K562 (cell line): Measurements from ENCODE around the gene MORC1. TPM values are rescaled to one million over a fixed set of nuclear protein-coding genes. Genes with fewer than 3 reads are reported as not detected.

Experiments used
- ATAC-seq: fragments of 200-7000 bp; cut with Tn5 transposase; 3 replicates; pipeline ENCODE4 v1.9.1; 2020; ENCODE audit warnings: moderate library complexity
- BruUV-seq: library from RNA; stranded (reverse); fragments of 400-500 nt; replicated peaks from 2 replicates; lab custom pipeline; 2021; lab: Mats Ljungman, UMichigan
- CTCF ChIA-PET: fragments of 300-600 bp; formaldehyde crosslinking; extraction: SDS; loops from one replicate; lab custom pipeline; 2021; ENCODE audit warnings: low intra/inter-chr PET ratio; lab: Yijun Ruan, JAX
- POLR2A ChIA-PET: fragments of 300-600, 350-650 bp; sonication (Branson Sonifier 250); formaldehyde crosslinking; extraction: SDS; loops from one replicate; lab custom pipeline; 2021; ENCODE audit warnings: antibody characterized with exemption, inconsistent platforms; lab: Yijun Ruan, JAX
- DNase-seq, 4 experiments: peaks; one replicate each; pipeline versions ENCODE4 v3.0.0 to v3.0.0-alpha.2; 2011 to 2018; ENCODE audit warnings: low spot score in 3 of 4, mixed read lengths in 3 of 4; ENCODE audit errors: extremely low read depth in 1 of 4
- FAIRE-seq: peaks from 2 replicates; lab custom pipeline; 2011; peaks lifted over from hg19 to GRCh38; lab: Jason Lieb, UNC
- H2AFZ ChIP-seq: 2 replicates; pipeline ENCODE4 v1.6.0; 2011; ENCODE audit warnings: low read depth, low read length, control low read depth, inconsistent platforms
- H3K27ac ChIP-seq: fragments of 200-600 bp; 3 replicates; pipeline ENCODE4 v1.8.0; 2011; ENCODE audit warnings: low read depth, mild to moderate bottlenecking, control low read depth, inconsistent platforms, low read length, moderate library complexity, mixed read lengths; ENCODE audit errors: extremely low read depth
- H3K27me3 ChIP-seq, 2 experiments: fragments of 300-600 bp in 1 of 2; 2 replicates in 1 of 2; 3 replicates in 1 of 2; pipeline versions ENCODE4 v1.6.0 to v1.8.0; 2011; ENCODE audit warnings: inconsistent platforms in 2 of 2, low read length in 2 of 2, mild to moderate bottlenecking in 1 of 2, mixed read lengths in 1 of 2, moderate library complexity in 1 of 2; ENCODE audit not compliant: control insufficient read depth in 2 of 2, insufficient read depth in 2 of 2
- H3K36me3 ChIP-seq: fragments of 300-600 bp; 3 replicates; pipeline ENCODE4 v1.8.0; 2011; ENCODE audit warnings: mild to moderate bottlenecking, low read length, inconsistent platforms; ENCODE audit not compliant: control insufficient read depth, insufficient read depth
- H3K4me1 ChIP-seq, 2 experiments: fragments of 200-600 bp in 1 of 2; replicated peaks in 1 of 2; 2 replicates in 1 of 2; 3 replicates in 1 of 2; pipeline versions ENCODE4 v1.5.1 to v1.8.0; 2011; ENCODE audit warnings: inconsistent platforms in 2 of 2, low read length in 2 of 2, mild to moderate bottlenecking in 1 of 2, mixed read lengths in 1 of 2, moderate library complexity in 1 of 2; ENCODE audit not compliant: control insufficient read depth in 2 of 2, insufficient read depth in 2 of 2
- H3K4me2 ChIP-seq: 2 replicates; pipeline ENCODE4 v1.6.1; 2011; ENCODE audit warnings: low read length, control low read depth, inconsistent platforms, mixed read lengths; ENCODE audit not compliant: insufficient read depth
- H3K4me3 ChIP-seq: fragments of 200-600 bp; sonication (generic), shearing (Covaris generic); 2 replicates; pipeline ENCODE4 v1.5.1; 2016; ENCODE audit warnings: control low read depth, inconsistent platforms
- H3K79me2 ChIP-seq: fragments of 200-600 bp; 3 replicates; pipeline ENCODE4 v1.8.0; 2011; ENCODE audit warnings: low read length, inconsistent platforms; ENCODE audit not compliant: control insufficient read depth, insufficient read depth
- H3K9ac ChIP-seq, 2 experiments: 2 replicates each; pipeline versions ENCODE4 v1.6.0 to v1.6.1; 2011; ENCODE audit warnings: low read depth in 2 of 2, low read length in 2 of 2, control low read depth in 1 of 2, inconsistent platforms in 1 of 2, mild to moderate bottlenecking in 1 of 2, mixed read lengths in 1 of 2; ENCODE audit not compliant: insufficient read depth in 1 of 2
- H3K9me1 ChIP-seq: one replicate; pipeline ENCODE4 v1.6.0; 2011; ENCODE audit warnings: inconsistent platforms, mild to moderate bottlenecking, low read length, moderate library complexity; ENCODE audit not compliant: control insufficient read depth, insufficient read depth
- H3K9me3 ChIP-seq: replicated peaks from 2 replicates; pipeline ENCODE4 v1.5.1; 2011; ENCODE audit warnings: low read depth, low read length, inconsistent platforms; ENCODE audit not compliant: control insufficient read depth, insufficient read depth
- H4K20me1 ChIP-seq: replicated peaks from 2 replicates; pipeline ENCODE4 v1.6.1; 2011; ENCODE audit warnings: low read length, inconsistent platforms, mixed read lengths; ENCODE audit not compliant: control insufficient read depth, insufficient read depth
- CREM ChIP-seq: IDR thresholded peaks from 2 replicates; pipeline ENCODE4 v1.6.1; 2014; ENCODE audit warnings: antibody characterized with exemption, low read depth
- HNRNPUL1 ChIP-seq: fragments of 200-400 bp; formaldehyde crosslinking; IDR thresholded peaks from 2 replicates; pipeline ENCODE4 v1.6.1; 2017; ENCODE audit warnings: low read length
- NCOR1 ChIP-seq: fragments of 450-650 bp; IDR thresholded peaks from 2 replicates; pipeline ENCODE4 v1.6.1; 2016; ENCODE audit warnings: mild to moderate bottlenecking, moderate library complexity
- NR1H2 ChIP-seq: sonication (generic); formaldehyde crosslinking; IDR thresholded peaks from 2 replicates; pipeline ENCODE4 v1.4.0; 2020; ENCODE audit warnings: mild to moderate bottlenecking, missing genetic modification reagents
- SETDB1 ChIP-seq: IDR thresholded peaks from one replicate; pipeline ENCODE4 v1.6.1; 2012; ENCODE audit warnings: low read length, control low read depth, inconsistent platforms
- SIRT6 ChIP-seq: IDR thresholded peaks from one replicate; pipeline ENCODE4 v1.6.1; 2012; ENCODE audit warnings: low read depth, mild to moderate bottlenecking, control low read depth, inconsistent platforms, low read length, moderate library complexity
- SMARCA5 ChIP-seq: fragments of 450-650 bp; IDR thresholded peaks from 2 replicates; pipeline ENCODE4 v1.6.1; 2016
- TSC22D4 ChIP-seq: fragments of 450-650 bp; IDR thresholded peaks from 2 replicates; pipeline ENCODE4 v1.6.1; 2016; ENCODE audit warnings: missing genetic modification characterization, missing biosample characterization, control low read depth
- ZNF165 ChIP-seq: fragments of 250-450 bp; sonication (Bioruptor Pico); IDR thresholded peaks from 2 replicates; pipeline ENCODE4 v1.4.0; 2020; ENCODE audit warnings: borderline replicate concordance
- ZNF274 ChIP-seq: IDR thresholded peaks from 2 replicates; pipeline ENCODE4 v1.6.1; 2011; ENCODE audit warnings: low read depth, mild to moderate bottlenecking, low read length, moderate library complexity, borderline replicate concordance
- ZNF347 ChIP-seq: fragments of 450-650 bp; formaldehyde crosslinking; IDR thresholded peaks from 2 replicates; pipeline ENCODE4 v1.4.0; 2020; ENCODE audit warnings: low read depth, mild to moderate bottlenecking, moderate library complexity
- ZNF778 ChIP-seq: fragments of 450-650 bp; formaldehyde crosslinking; IDR thresholded peaks from 2 replicates; pipeline ENCODE4 v1.4.0; 2020; ENCODE audit warnings: mild to moderate bottlenecking, moderate library complexity
- WGBS: fragments of 100-300 bp; shearing (Covaris generic); methylation state at CpG from one replicate; pipeline ENCODE4 v1.1.6; 2016; ENCODE audit warnings: low coverage, mixed read lengths; ENCODE audit not compliant: insufficient coverage; ENCODE audit errors: missing lambda C conversion rate; 5-methylcytosine and 5-hydroxymethylcytosine counted together
- in situ Hi-C: fragments of 300-500 bp; cut with MboI; formaldehyde crosslinking; loops from 4 replicates; pipeline ENCODE4 v1.15.0; 2018; ENCODE audit warnings: inconsistent platforms, mixed read lengths
- intact Hi-C: fragments of 100-400 bp; cut with micrococcal nuclease; formaldehyde crosslinking; loops from 2 replicates; pipeline ENCODE4 v1.14.2; 2022
- polyA plus RNA-seq, 8 experiments: library from polyadenylated mRNA; depleted of rRNA in 4 of 8; stranded (reverse) in 5 of 8; unstranded in 3 of 8; fragments of >200 nt; fragmentation: Nextera tagmentation in 2 of 8; fragmentation: Illumina TruSeq in 1 of 8; extraction: Ambion mirVana in 2 of 8; extraction: Trizol in 1 of 8; gene quantifications; 2 replicates each; pipeline versions ENCODE4 v1.2.1 to v1.2.3, GENCODE V29; 2011 to 2014; ENCODE audit warnings: inconsistent platforms in 1 of 8, missing spikeins in 1 of 8
- total RNA-seq, 7 experiments: library from RNA; depleted of rRNA in 6 of 7; stranded (reverse); fragments of >200 nt in 6 of 7; fragmentation: Illumina TruSeq in 2 of 7; extraction: Trizol in 2 of 7; gene quantifications; 2 replicates each; pipeline versions ENCODE4 v1.2.1 to v1.2.3, GENCODE V29; 2011 to 2021; ENCODE audit warnings: low replicate concordance in 1 of 7
- TF ChIP-seq, protein P1 (sequence below), 2 experiments: fragments of 450-650 bp; IDR thresholded peaks; 2 replicates each; pipeline ENCODE4 v1.6.1; 2016; ENCODE audit warnings: mild to moderate bottlenecking in 2 of 2, borderline replicate concordance in 1 of 2, low read depth in 1 of 2, moderate library complexity in 1 of 2
- TF ChIP-seq, protein P2 (sequence below): IDR thresholded peaks from 2 replicates; pipeline ENCODE4 v1.6.1; 2011; ENCODE audit warnings: borderline replicate concordance, low read depth, mild to moderate bottlenecking, moderate library complexity, low read length; ENCODE audit not compliant: insufficient read depth, poor library complexity, severe bottlenecking

MORC1 gene
- total and polyA plus RNA-seq, 9 of the 15 experiments (the other 6 are each of a cell fraction or from before 2014, with no cell fraction given) = 0.08 to 0.41 (median 0.30) TPM; not detected in 1

DNA sequence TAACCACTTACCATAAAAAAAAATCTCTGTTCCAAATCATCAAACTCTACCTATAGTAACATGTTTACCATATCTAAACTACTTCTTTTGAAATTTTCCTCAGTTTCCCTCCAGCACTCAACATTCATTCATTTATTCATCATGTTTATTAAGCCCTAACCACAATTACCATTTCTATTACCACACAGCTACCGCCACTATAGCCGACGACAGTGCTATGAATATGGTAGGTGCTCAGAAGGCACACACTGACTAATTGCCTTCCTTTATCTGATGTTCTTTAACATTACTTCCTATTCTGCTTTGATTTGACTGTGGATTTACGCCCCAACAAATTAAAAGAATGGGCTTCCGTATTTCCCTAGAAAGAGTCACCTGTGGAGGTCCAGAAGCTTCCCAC, 208.1 kb downstream of the MORC1 start:
- WGBS = 0% methylated on average over 5 of the region's 5 CpGs
- Histone ChIP-seq H3K36me3 (no peaks in the 10 kb centered on the region), H3K27ac (no peak overlapping the region), H3K27me3 (no peaks in the 10 kb centered on the region), H3K9me1 (no peaks in the 10 kb centered on the region), H4K20me1 (no peaks in the 10 kb centered on the region), H3K9me3 (no peaks in the 10 kb centered on the region), H3K79me2 (no peaks in the 10 kb centered on the region), H3K4me2 (no peak overlapping the region), H3K4me1 (no peaks in the 10 kb centered on the region), H3K9ac (no peak overlapping the region), H3K4me3 (no peak overlapping the region), H2AFZ (no peak overlapping the region)
- ATAC-seq (no peak), DNase-seq (no peak), FAIRE-seq (no peak)
- ChIA-PET CTCF (no interaction called here), POLR2A (interaction anchor here (0.7 kb wide), 1 partner anchor 725 kb away, joined by 3 read pairs; no protein-coding TSS in a partner anchor)
- BruUV-seq = no TSS peak
- intact Hi-C loops = no loop called here
- in situ Hi-C loops = loop anchor here (10.0 to 25.0 kb wide), 2 partner anchors 245 to 422 kb away; no protein-coding TSS in a partner anchor
- TF ChIP-seq ZNF165 (CRISPR knock-in tag) (no peak), ZNF778 (no peak), HNRNPUL1 (no peak), ZNF274 (no peak), CREM (no peak), NCOR1 (no peak), NR1H2 (no peak), TSC22D4 (tag) (no peak), SIRT6 (no peak), SMARCA5 (no peak), SETDB1 (no peak), ZNF347 (CRISPR knock-in tag) (no peak)
- TF ChIP-seq, protein P1, sequence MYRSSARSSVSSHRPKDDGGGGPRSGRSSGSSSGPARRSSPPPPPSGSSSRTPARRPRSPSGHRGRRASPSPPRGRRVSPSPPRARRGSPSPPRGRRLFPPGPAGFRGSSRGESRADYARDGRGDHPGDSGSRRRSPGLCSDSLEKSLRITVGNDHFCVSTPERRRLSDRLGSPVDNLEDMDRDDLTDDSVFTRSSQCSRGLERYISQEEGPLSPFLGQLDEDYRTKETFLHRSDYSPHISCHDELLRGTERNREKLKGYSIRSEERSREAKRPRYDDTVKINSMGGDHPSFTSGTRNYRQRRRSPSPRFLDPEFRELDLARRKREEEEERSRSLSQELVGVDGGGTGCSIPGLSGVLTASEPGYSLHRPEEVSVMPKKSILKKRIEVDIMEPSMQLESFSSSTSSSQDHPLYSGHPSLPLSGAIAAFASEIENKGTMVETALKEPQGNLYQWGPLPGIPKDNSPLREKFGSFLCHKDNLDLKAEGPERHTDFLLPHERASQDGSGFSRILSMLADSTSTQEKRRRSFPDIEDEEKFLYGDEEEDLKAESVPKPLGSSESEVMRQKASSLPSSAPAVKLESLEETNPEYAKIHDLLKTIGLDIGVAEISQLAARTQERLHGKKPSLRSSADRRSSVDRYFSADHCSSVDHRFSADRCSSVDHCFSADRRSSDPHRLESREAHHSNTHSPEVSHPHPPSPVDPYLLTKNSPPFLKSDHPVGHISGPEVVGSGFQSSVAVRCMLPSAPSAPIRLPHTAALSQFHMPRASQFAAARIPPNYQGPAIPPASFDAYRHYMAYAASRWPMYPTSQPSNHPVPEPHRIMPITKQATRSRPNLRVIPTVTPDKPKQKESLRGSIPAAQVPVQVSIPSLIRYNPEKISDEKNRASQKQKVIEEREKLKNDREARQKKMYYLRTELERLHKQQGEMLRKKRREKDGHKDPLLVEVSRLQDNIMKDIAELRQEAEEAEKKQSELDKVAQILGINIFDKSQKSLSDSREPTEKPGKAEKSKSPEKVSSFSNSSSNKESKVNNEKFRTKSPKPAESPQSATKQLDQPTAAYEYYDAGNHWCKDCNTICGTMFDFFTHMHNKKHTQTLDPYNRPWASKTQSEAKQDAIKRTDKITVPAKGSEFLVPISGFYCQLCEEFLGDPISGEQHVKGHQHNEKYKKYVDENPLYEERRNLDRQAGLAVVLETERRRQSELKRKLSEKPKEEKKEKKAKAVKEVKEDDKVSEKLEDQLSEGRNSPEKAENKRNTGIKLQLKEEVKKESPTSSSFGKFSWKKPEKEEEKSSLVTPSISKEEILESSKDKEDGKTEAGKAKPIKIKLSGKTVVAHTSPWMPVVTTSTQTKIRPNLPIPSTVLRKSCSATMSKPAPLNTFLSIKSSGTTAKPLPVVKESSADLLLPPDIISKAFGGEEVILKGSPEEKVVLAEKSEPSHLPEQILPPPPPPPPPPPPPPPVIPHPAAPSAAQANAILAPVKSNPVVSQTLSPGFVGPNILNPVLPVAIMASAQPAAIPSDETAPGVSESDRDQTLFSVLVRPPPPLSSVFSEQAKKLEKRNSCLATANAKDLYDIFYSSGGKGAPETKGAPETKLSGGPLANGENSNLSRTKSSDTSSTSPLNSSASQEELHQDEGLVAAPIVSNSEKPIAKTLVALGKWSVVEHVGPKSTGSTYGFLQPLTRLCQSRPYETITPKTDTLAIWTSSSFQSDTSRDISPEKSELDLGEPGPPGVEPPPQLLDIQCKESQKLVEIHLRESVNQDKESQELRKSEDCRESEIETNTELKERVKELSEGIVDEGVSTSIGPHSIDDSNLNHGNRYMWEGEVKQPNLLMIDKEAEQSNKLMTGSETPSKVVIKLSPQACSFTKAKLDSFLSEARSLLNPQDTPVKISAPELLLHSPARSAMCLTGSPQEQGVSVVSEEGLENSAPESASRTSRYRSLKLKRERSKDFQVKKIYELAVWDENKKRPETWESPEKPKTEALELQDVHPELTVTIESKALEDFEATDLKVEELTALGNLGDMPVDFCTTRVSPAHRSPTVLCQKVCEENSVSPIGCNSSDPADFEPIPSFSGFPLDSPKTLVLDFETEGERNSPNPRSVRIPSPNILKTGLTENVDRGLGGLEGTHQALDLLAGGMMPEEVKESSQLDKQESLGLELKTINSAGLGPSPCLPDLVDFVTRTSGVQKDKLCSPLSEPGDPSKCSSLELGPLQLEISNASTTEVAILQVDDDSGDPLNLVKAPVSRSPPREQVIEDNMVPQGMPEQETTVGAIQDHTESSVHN (IDR thresholded peaks at IDR 0.05; ENCODE audit: borderline replicate concordance in 1 of 2, low read depth in 1 of 2) = no peak
- TF ChIP-seq, protein P2, sequence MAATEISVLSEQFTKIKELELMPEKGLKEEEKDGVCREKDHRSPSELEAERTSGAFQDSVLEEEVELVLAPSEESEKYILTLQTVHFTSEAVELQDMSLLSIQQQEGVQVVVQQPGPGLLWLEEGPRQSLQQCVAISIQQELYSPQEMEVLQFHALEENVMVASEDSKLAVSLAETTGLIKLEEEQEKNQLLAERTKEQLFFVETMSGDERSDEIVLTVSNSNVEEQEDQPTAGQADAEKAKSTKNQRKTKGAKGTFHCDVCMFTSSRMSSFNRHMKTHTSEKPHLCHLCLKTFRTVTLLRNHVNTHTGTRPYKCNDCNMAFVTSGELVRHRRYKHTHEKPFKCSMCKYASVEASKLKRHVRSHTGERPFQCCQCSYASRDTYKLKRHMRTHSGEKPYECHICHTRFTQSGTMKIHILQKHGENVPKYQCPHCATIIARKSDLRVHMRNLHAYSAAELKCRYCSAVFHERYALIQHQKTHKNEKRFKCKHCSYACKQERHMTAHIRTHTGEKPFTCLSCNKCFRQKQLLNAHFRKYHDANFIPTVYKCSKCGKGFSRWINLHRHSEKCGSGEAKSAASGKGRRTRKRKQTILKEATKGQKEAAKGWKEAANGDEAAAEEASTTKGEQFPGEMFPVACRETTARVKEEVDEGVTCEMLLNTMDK = no peak
